HG03565 (cell line): Measurements from ENCODE around the gene DBP.
"Not testable (repeated sequence)": the region's sequence is repeated elsewhere in the genome, so short reads cannot be mapped to it uniquely, and the experiment has no call there.

Experiments used
- ATAC-seq: cut with Tn5 transposase; IDR thresholded peaks from one replicate; pipeline ENCODE4 v1.9.1; 2021; ENCODE audit warnings: mild to moderate bottlenecking, moderate library complexity; ENCODE audit not compliant: unreplicated experiment

DBP gene

GRCh38 chr19:48644355-48644754 is 7.2 kb upstream of the DBP start:
- ATAC-seq: no peak

GRCh38 chr19:48642862-48643261 is 5.7 kb upstream of the DBP start:
- ATAC-seq: no peak

- ATAC-seq: no peak
Measured at GRCh38 chr19:48641850-48642249, 4.7 kb upstream of the DBP start.

- no peak for ATAC-seq
Measured at GRCh38 chr19:48639483-48640375, 2.5 kb upstream of the DBP start.

- no peak for ATAC-seq
Measured at GRCh38 chr19:48638831-48639381, 1.7 kb upstream of the DBP start.

- peak; percentile 1 for ATAC-seq
Measured at GRCh38 chr19:48637948-48638830, 1.0 kb upstream of the DBP start.

- ATAC-seq: peak; percentile 56
Measured at GRCh38 chr19:48637449-48637947, 319 bp upstream of the DBP start.

GRCh38 chr19:48635966-48636858 is 967 bp downstream of the DBP start:
- ATAC-seq: no peak

GRCh38 chr19:48635263-48635965 is 1.8 kb downstream of the DBP start:
- no peak for ATAC-seq

- peak; percentile 26 for ATAC-seq
Measured at GRCh38 chr19:48634424-48635262, 2.5 kb downstream of the DBP start.

GRCh38 chr19:48634036-48634342 is 3.2 kb downstream of the DBP start:
- ATAC-seq: no peak

- no peak for ATAC-seq
Measured at GRCh38 chr19:48633148-48634035, 3.8 kb downstream of the DBP start.

- no peak for ATAC-seq
Measured at GRCh38 chr19:48632692-48633147, 4.5 kb downstream of the DBP start.

- ATAC-seq: not testable (repeated sequence)
Measured at GRCh38 chr19:48632286-48632685, 4.9 kb downstream of the DBP start.

- no peak for ATAC-seq
Measured at GRCh38 chr19:48631225-48631624, 6.0 kb downstream of the DBP start.

- ATAC-seq: no peak
Measured at GRCh38 chr19:48630296-48631063, 6.7 kb downstream of the DBP start.
